BE2C (cell line): ENCODE results near the gene ARVCF.
A peak's percentile ranks its signal among the peaks of the same experiment; 100 is the strongest.

Experiments
- DNase-seq: peaks from one replicate; pipeline ENCODE4 v3.0.0-alpha.2; 2020
- H3K27me3 ChIP-seq: fragments of 250-450 bp; sonication (Bioruptor Pico); 2 replicates; pipeline ENCODE4 v1.5.1; 2020; ENCODE audit warnings: mild to moderate bottlenecking
- H3K36me3 ChIP-seq: fragments of 250-450 bp; sonication (Bioruptor Pico); 2 replicates; pipeline ENCODE4 v1.5.1; 2020; ENCODE audit warnings: mild to moderate bottlenecking
- H3K4me1 ChIP-seq: fragments of 250-450 bp; sonication (Bioruptor Pico); 2 replicates; pipeline ENCODE4 v1.5.1; 2020
- H3K4me3 ChIP-seq: 2 replicates; pipeline ENCODE4 v1.5.1; 2011; ENCODE audit warnings: low read depth, low read length
- H3K9me3 ChIP-seq: fragments of 250-450 bp; sonication (Bioruptor Pico); 2 replicates; pipeline ENCODE4 v1.5.1; 2020
- CTCF ChIP-seq: IDR thresholded peaks from 2 replicates; pipeline ENCODE4 v1.5.1; 2012; ENCODE audit warnings: mild to moderate bottlenecking, low read depth, low read length

Gene ARVCF

GRCh38 chr22:19987394-19988306 is 29.0 kb downstream of the ARVCF start:
- Histone ChIP-seq H3K36me3 (peaks cover 27% of the 10 kb centered on the region), H3K4me1 (peaks cover 65% of the 10 kb centered on the region), H3K27me3 (no peaks in the 10 kb centered on the region), H3K4me3 (no peak overlapping the region), H3K9me3 (no peaks in the 10 kb centered on the region)
- peak; percentile 12 for DNase-seq
- TF ChIP-seq CTCF, result no peak

- TF ChIP-seq CTCF, result no peak
- peaks cover 55% of the 10 kb centered on the region for H3K4me1 ChIP-seq
Measured at GRCh38 chr22:19986410-19987341, 29.9 kb downstream of the ARVCF start.

GRCh38 chr22:19986011-19986409 is 30.6 kb downstream of the ARVCF start:
- Histone ChIP-seq H3K4me3 (peak overlapping the region; percentile 83), H3K9me3 (no peaks in the 10 kb centered on the region), H3K4me1 (peaks cover 48% of the 10 kb centered on the region), H3K27me3 (no peaks in the 10 kb centered on the region), H3K36me3 (peaks cover 44% of the 10 kb centered on the region)
- DNase-seq, result no peak
- TF ChIP-seq CTCF, result no peak

More at GRCh38 chr22:19986410-19987341, 29.9 kb downstream of the ARVCF start:
- DNase-seq, result peak; percentile 91
- Histone ChIP-seq H3K9me3 (no peaks in the 10 kb centered on the region), H3K36me3 (peaks cover 37% of the 10 kb centered on the region), H3K27me3 (no peaks in the 10 kb centered on the region), H3K4me3 (peak overlapping the region; percentile 83)

GRCh38 chr22:19984851-19985811 is 31.5 kb downstream of the ARVCF start:
- Histone ChIP-seq H3K27me3 (no peaks in the 10 kb centered on the region), H3K4me3 (peak overlapping the region; percentile 83), H3K9me3 (no peaks in the 10 kb centered on the region), H3K4me1 (peaks cover 39% of the 10 kb centered on the region), H3K36me3 (peaks cover 50% of the 10 kb centered on the region)
- TF ChIP-seq CTCF, result no peak
- peak; percentile 11 for DNase-seq

GRCh38 chr22:19984201-19984753 is 32.3 kb downstream of the ARVCF start:
- DNase-seq, result peak; percentile 72
- H3K36me3 ChIP-seq, result peaks cover 54% of the 10 kb centered on the region
- no peaks in the 10 kb centered on the region for H3K27me3 ChIP-seq
- no peak for TF ChIP-seq CTCF
- H3K4me1 ChIP-seq, result peaks cover 32% of the 10 kb centered on the region
- H3K9me3 ChIP-seq, result no peaks in the 10 kb centered on the region
- peak overlapping the region; percentile 83 for H3K4me3 ChIP-seq
